CD4-positive, alpha-beta T cell (primary cell): ENCODE measurements around the gene TMF1. TPM values are rescaled to one million over a fixed set of nuclear protein-coding genes. Genes with fewer than 3 reads are reported as not detected.

ENCODE experiments used
- ATAC-seq: fragments of 200-7000 bp; cut with Tn5 transposase; one replicate; pipeline ENCODE4 v1.10.0; 2022; ENCODE audit warnings: mild to moderate bottlenecking; ENCODE audit not compliant: poor library complexity
- CTCF ChIA-PET: fragments of 350-600 bp; sonication (Branson Sonifier 250); formaldehyde crosslinking; loops from one replicate; lab custom pipeline; 2021; ENCODE audit warnings: antibody characterized with exemption, inconsistent platforms; lab: Charles Lee
- POLR2A ChIA-PET: fragments of 350-600 bp; sonication (Branson Sonifier 250); formaldehyde crosslinking; loops from one replicate; lab custom pipeline; 2021; ENCODE audit warnings: antibody characterized with exemption, inconsistent platforms; lab: Charles Lee
- DNase-seq, 14 experiments: peaks; one replicate each; pipeline ENCODE4 v3.0.0-alpha.2; 2013 to 2020; ENCODE audit warnings: mixed read lengths in 2 of 14
- H3K27ac ChIP-seq, 2 donors: one replicate each; pipeline versions ENCODE4 v1.5.1 to v1.7.0; 2013; ENCODE audit warnings: low read length in 2 of 2, low read depth in 1 of 2, mild to moderate bottlenecking in 1 of 2
- H3K27me3 ChIP-seq, 2 experiments: 1 replicate in 1 of 2; 2 replicates in 1 of 2; pipeline versions ENCODE4 v1.6.1 to v1.7.0; 2013; ENCODE audit warnings: low read length in 2 of 2, control low read depth in 1 of 2, mild to moderate bottlenecking in 1 of 2, moderate library complexity in 1 of 2; ENCODE audit not compliant: insufficient read depth in 2 of 2, control insufficient read depth in 1 of 2
- H3K36me3 ChIP-seq: one replicate; pipeline ENCODE4 v1.6.1; 2013; ENCODE audit warnings: low read length, control low read depth; ENCODE audit not compliant: insufficient read depth
- H3K4me1 ChIP-seq: one replicate; pipeline ENCODE4 v1.6.1; 2013; ENCODE audit warnings: low read length, control low read depth; ENCODE audit not compliant: insufficient read depth
- H3K4me3 ChIP-seq: one replicate; pipeline ENCODE4 v1.5.1; 2013; ENCODE audit warnings: mild to moderate bottlenecking, low read length, moderate library complexity
- H3K9me3 ChIP-seq, 2 experiments: 1 replicate in 1 of 2; 2 replicates in 1 of 2; pipeline versions ENCODE4 v1.6.1 to v1.7.0; 2013; ENCODE audit warnings: low read length in 2 of 2, mild to moderate bottlenecking in 2 of 2, control low read depth in 1 of 2, moderate library complexity in 1 of 2; ENCODE audit not compliant: control insufficient read depth in 1 of 2, insufficient read depth in 1 of 2
- H3K27ac Mint-ChIP-seq: one replicate; pipeline ENCODE4 v1.8.0; 2020; ENCODE audit warnings: mixed read lengths
- H3K27me3 Mint-ChIP-seq: one replicate; pipeline ENCODE4 v1.8.0; 2021; ENCODE audit warnings: mixed read lengths
- H3K36me3 Mint-ChIP-seq: one replicate; pipeline ENCODE4 v1.8.0; 2021; ENCODE audit warnings: low read depth, mixed read lengths
- H3K4me1 Mint-ChIP-seq: one replicate; pipeline ENCODE4 v1.8.0; 2021; ENCODE audit warnings: low read depth, mixed read lengths
- H3K4me3 Mint-ChIP-seq: one replicate; pipeline ENCODE4 v1.8.0; 2020; ENCODE audit warnings: mild to moderate bottlenecking, mixed read lengths
- H3K9me3 Mint-ChIP-seq: one replicate; pipeline ENCODE4 v1.8.0; 2020; ENCODE audit warnings: mixed read lengths
- intact Hi-C, 2 experiments: fragments of 100-400 bp; cut with DNase I in 1 of 2; cut with micrococcal nuclease in 1 of 2; formaldehyde crosslinking; loops; one replicate each; pipeline versions ENCODE4 v1.15.1 to v1.9.0; 2023 to 2025; cut with DNase I, micrococcal nuclease
- total RNA-seq, 174 experiments: library from RNA in 2 of 174; stranded (reverse) in 2 of 174; gene quantifications; one replicate each; pipeline ENCODE4 v1.2.3 and lab custom pipeline; 2021 to 2026
- TF ChIP-seq, protein P1 (sequence below): fragments of 200-600 bp; IDR thresholded peaks from one replicate; pipeline ENCODE4 v1.8.0; 2022; ENCODE audit warnings: antibody characterized with exemption, mild to moderate bottlenecking

The TMF1 gene
- total RNA-seq, 2 experiments from 2014 or later = 89.0 to 101 TPM

DNA sequence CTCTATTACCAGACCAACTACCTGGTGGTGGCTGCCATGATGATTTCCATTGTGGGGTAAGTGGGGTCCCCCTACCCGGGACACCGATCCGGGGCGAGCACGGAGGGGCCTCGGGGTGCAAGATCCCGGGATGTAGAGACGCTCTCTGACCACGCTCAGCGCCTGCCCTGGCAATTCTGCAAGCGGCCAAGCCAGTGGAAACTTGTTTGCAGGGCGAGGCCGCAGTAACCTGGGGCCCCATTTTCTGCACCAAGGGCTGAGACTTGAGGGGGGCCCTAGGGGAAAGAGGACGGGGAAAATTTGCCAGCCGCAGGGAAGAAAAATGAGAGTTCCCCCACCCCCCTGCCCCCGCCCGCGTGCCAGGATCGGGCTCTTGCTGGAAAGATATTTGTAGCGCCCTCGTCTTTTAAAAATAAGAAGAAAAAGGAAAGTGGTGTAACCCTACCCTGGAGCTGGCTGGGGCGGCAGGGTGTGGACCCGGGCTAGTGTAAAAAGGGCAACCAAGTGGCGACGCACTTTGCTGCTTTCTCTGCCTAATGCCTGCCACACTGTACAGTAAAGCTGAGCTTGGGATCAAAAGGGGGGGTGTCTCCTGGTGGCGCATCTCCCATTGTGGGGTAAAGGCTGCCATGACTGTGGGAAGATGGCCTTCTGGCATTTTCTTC is 33.2 kb upstream of the TMF1 start:
- Histone ChIP-seq H3K4me3 (peak overlapping the region; percentile 85), H3K27ac (peak overlapping the region; percentile 91), H3K4me1 (peaks cover 63% of the 10 kb centered on the region), H3K36me3 (peaks cover 12% of the 10 kb centered on the region), H3K9me3 (no peaks in the 10 kb centered on the region), H3K27me3 (no peaks in the 10 kb centered on the region)
- Mint-ChIP-seq H3K9me3 (no peaks in the 10 kb centered on the region), H3K27ac (peak overlapping the region; percentile 96), H3K4me1 (peaks cover 78% of the 10 kb centered on the region), H3K4me3 (peak overlapping the region; percentile 91), H3K27me3 (no peaks in the 10 kb centered on the region), H3K36me3 (peaks cover 42% of the 10 kb centered on the region)
- CTCF ChIA-PET = interaction anchor here (0.8 to 3.6 kb wide), 7 partner anchors 7 to 61 kb away, joined by 3 to 19 read pairs (median 3); partner anchors contain the start of gene TMF1
- intact Hi-C loops = loop anchor here in 1 of 2 experiments (2.0 to 10.0 kb wide), 2 partner anchors 34 to 1430 kb away; partner anchors contain the start of gene SUCLG2
- TF ChIP-seq, protein P1, sequence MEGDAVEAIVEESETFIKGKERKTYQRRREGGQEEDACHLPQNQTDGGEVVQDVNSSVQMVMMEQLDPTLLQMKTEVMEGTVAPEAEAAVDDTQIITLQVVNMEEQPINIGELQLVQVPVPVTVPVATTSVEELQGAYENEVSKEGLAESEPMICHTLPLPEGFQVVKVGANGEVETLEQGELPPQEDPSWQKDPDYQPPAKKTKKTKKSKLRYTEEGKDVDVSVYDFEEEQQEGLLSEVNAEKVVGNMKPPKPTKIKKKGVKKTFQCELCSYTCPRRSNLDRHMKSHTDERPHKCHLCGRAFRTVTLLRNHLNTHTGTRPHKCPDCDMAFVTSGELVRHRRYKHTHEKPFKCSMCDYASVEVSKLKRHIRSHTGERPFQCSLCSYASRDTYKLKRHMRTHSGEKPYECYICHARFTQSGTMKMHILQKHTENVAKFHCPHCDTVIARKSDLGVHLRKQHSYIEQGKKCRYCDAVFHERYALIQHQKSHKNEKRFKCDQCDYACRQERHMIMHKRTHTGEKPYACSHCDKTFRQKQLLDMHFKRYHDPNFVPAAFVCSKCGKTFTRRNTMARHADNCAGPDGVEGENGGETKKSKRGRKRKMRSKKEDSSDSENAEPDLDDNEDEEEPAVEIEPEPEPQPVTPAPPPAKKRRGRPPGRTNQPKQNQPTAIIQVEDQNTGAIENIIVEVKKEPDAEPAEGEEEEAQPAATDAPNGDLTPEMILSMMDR = no peak
- ATAC-seq (no peak), DNase-seq (peak in 6 of 14 experiments; percentile 15 to 47 (median 33))
- POLR2A ChIA-PET = interaction anchor here (0.7 to 8.6 kb wide), 14 partner anchors 8 to 72 kb away, joined by 3 to 94 read pairs (median 10); partner anchors contain the start of genes EOGT and TMF1

DNA sequence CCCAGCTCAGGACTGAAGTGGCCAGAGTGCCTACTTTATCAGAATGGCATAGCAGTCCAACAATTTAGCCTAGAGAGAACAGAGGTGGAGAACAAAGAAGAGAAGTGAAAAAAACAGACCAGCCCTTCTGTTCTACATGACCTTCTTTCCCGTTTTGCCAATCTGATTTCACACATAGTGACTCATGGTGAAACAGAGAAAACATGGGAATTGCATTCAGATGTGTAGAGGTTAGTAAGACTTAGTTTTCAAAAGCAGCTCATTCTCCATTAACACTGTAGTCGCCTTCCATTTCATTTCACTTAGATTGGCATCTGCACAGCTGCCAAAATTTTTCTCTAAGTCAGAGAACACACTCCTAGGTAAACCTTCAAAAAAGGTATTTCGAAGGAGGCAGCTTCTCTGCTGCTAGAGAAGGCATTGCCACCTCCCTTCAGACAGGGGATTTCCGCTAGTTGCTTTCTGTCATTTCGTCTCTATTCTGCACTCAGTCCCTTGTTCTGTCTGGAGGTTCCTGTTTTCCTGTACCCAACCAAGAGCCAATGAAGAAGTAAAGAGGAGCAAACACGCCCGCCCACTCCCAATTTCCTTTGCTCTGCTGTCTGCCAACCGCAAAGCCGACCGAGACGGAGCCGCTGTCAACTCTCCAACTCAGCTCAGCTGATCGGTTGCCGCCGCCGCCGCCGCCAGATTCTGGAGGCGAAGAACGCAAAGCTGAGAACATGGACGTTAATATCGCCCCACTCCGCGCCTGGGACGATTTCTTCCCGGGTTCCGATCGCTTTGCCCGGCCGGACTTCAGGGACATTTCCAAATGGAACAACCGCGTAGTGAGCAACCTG is 32.4 kb upstream of the TMF1 start, which contains the start of gene ARL6IP5:
Gene ARL6IP5 (plus strand): TSS at position 612 of the 842 bp plus-strand sequence. CDS start 111 bp downstream, at position 723.
- CTCF ChIA-PET = interaction anchor here (0.8 to 3.6 kb wide), 7 partner anchors 8 to 70 kb away, joined by 3 to 19 read pairs (median 4); partner anchors contain the start of gene TMF1
- peak within 1 kb of the TSS; percentile 96 for H3K27ac Mint-ChIP-seq

More for the DNA sequence above, 32.4 kb upstream of the TMF1 start, which contains the start of gene ARL6IP5:
- H3K27me3 ChIP-seq = no peaks in the 10 kb centered on the region
- H3K36me3 ChIP-seq = peaks cover 4% of the 10 kb centered on the region
- H3K4me1 ChIP-seq = peaks cover 58% of the 10 kb centered on the region
- H3K9me3 Mint-ChIP-seq = no peaks in the 10 kb centered on the region
- H3K36me3 Mint-ChIP-seq = peaks cover 35% of the 10 kb centered on the region
- H3K4me3 Mint-ChIP-seq = peak within 1 kb of the TSS; percentile 91
- ATAC-seq = peak; percentile 74
- no peaks in the 10 kb centered on the region for H3K9me3 ChIP-seq
- peak within 1 kb of the TSS; percentile 85 for H3K4me3 ChIP-seq
- peak within 1 kb of the TSS; percentile 91 for H3K27ac ChIP-seq
- POLR2A ChIA-PET = interaction anchor here (0.5 to 8.6 kb wide), 13 partner anchors 9 to 216 kb away, joined by 3 to 94 read pairs (median 10); partner anchors contain the start of genes EOGT and TMF1
- H3K4me1 Mint-ChIP-seq = peaks cover 73% of the 10 kb centered on the region
- intact Hi-C loops = loop anchor here (1.0 to 10.0 kb wide), 4 partner anchors 8 to 1430 kb away; partner anchors contain the start of genes SUCLG2 (in 1 of the 2) and TMF1 (in 1 of the 2)
- TF ChIP-seq, protein P1 = no peak
- DNase-seq = peak; percentile 80 to 97 (median 88)
- H3K27me3 Mint-ChIP-seq = no peaks in the 10 kb centered on the region
